Natural killer cell treated with Interleukin-12 subunit alpha and Interleukin-12 subunit beta and Interleukin-15 and Interleukin-18, amount 100 ng/mL, for 72 hours (primary cell): Measurements from ENCODE around the gene C2orf81. TPM values are rescaled to one million over a fixed set of nuclear protein-coding genes. Genes with fewer than 3 reads are reported as not detected.

Experiments
- total RNA-seq, 2 donors: library from RNA; stranded (reverse); gene quantifications; one replicate each; pipeline ENCODE4 v1.2.3, GENCODE V29; 2022

C2orf81 gene
- total RNA-seq, 2 donors from 2014 or later = 1.7 to 2.2 TPM

Other genes with a start within 250 kb of the C2orf81 start
- 100 to 1,000 TPM; 167 to 228 TPM for gene MOB1A, start 242.7 kb downstream of the C2orf81 start, total RNA-seq
- 100 to 1,000 TPM; 384 to 480 TPM for gene MTHFD2, start 223.0 kb downstream of the C2orf81 start, total RNA-seq
- 1 to 10 TPM; 1.2 to 3.2 TPM for gene SLC4A5, start 78.2 kb downstream of the C2orf81 start, total RNA-seq
- gene DCTN1, start 41.3 kb downstream of the C2orf81 start, total RNA-seq = 100 to 1,000 TPM in 1 of 2 donors, 10 to 100 TPM in 1; 97.8 to 106 TPM
- 10 to 100 TPM; 41.8 to 44.9 TPM for gene WDR54, start 111 bp upstream of the C2orf81 start, total RNA-seq
- gene RTKN, start 20.3 kb upstream of the C2orf81 start, total RNA-seq = 10 to 100 TPM in 1 of 2 donors, 1 to 10 TPM in 1; 4.6 to 11.6 TPM
- gene INO80B, start 33.5 kb upstream of the C2orf81 start, total RNA-seq = 10 to 100 TPM; 42.3 to 45.6 TPM
- 10 to 100 TPM; 28.6 to 48.0 TPM for gene WBP1, start 36.8 kb upstream of the C2orf81 start, total RNA-seq
- gene MOGS, start 43.8 kb upstream of the C2orf81 start, total RNA-seq = 100 to 1,000 TPM in 1 of 2 donors, 10 to 100 TPM in 1; 97.9 to 111 TPM
- gene MRPL53, start 51.1 kb upstream of the C2orf81 start, total RNA-seq = 100 to 1,000 TPM in 1 of 2 donors, 10 to 100 TPM in 1; 94.5 to 111 TPM
- 10 to 100 TPM; 31.8 to 46.5 TPM for gene CCDC142, start 61.4 kb upstream of the C2orf81 start, total RNA-seq
- gene TTC31, start 61.5 kb upstream of the C2orf81 start, total RNA-seq = 10 to 100 TPM; 42.8 to 49.0 TPM
- 1 to 10 TPM; 1.3 to 1.5 TPM for gene LBX2, start 78.0 kb upstream of the C2orf81 start, total RNA-seq
- 10 to 100 TPM; 31.3 to 41.3 TPM for gene PCGF1, start 86.1 kb upstream of the C2orf81 start, total RNA-seq
- under 1 TPM; 0.12 to 0.95 TPM for gene TLX2, start 92.8 kb upstream of the C2orf81 start, total RNA-seq
- gene DQX1, start 104.6 kb upstream of the C2orf81 start, total RNA-seq = 1 to 10 TPM in 1 of 2 donors, under 1 TPM in 1; 0.55 to 1.0 TPM
- 100 to 1,000 TPM; 190 to 233 TPM for gene AUP1, start 108.1 kb upstream of the C2orf81 start, total RNA-seq
- gene HTRA2, start 108.3 kb upstream of the C2orf81 start, total RNA-seq = 100 to 1,000 TPM in 1 of 2 donors, 10 to 100 TPM in 1; 93.1 to 100 TPM
- gene LOXL3, start 132.3 kb upstream of the C2orf81 start, total RNA-seq = 1 to 10 TPM; 1.2 to 2.7 TPM
- gene DOK1, start 133.1 kb upstream of the C2orf81 start, total RNA-seq = 10 to 100 TPM; 27.4 to 34.4 TPM
- gene M1AP, start 226.7 kb upstream of the C2orf81 start, total RNA-seq = not detected
- 1 to 10 TPM; 2.0 to 5.3 TPM for gene SEMA4F, start 232.6 kb upstream of the C2orf81 start, total RNA-seq